ENCODE measurements around the gene LTB4R2. TPM values are rescaled to one million over a fixed set of nuclear protein-coding genes. Genes with fewer than 3 reads are reported as not detected.

LTB4R2 gene
- total and polyA plus RNA-seq, 2 of the 8 experiments (the other 6 are each of a cell fraction or from before 2014, with no cell fraction given), result 5.3 to 6.7 TPM

DNA sequence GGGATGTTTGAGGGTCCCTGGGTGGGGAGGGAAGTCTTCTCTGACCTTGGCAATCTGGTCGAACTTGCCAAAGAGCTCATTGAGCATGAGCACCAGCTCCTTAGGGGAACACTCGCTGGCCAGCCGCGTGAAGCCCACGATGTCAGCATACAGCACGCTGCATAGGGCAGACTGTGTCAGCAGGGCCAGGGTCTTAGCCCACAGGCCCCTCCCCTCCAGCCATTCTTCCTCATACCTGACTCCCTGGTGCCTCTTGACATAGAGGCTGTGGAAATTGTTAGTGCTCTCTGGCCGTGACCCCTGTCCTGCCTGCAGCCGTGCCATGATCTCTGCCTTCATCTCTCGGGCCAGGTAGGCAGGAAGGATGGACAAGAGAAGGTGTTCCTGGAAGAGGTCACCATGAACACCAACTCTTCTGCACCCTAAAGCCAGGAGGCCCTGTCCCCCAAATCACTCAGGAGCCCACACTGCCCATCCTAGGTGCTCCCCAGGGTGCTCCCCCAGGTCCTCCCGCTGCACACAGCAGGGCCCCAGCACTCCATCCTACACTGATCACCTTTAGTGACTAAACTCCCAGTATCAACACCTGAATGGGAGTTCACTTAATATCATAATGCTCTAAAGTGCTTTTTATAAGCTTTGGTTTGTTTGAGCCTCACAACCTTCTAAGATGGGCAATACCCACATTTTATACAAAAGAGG lies 21.2 kb downstream of the LTB4R2 start:
- ChIA-PET POLR2A (ENCODE audit: partially characterized antibody) (interaction anchor here (1.2 to 5.8 kb wide), 4 partner anchors 15 to 111 kb away, joined by 3 to 46 read pairs (median 3); partner anchors contain the start of genes CBLN3 and KHNYN), CTCF (ENCODE audit: partially characterized antibody) (interaction anchor here (0.7 to 27.8 kb wide), 16 partner anchors 9 to 123 kb away, joined by 3 to 664 read pairs (median 13); partner anchors contain the start of genes CBLN3, CIDEB, KHNYN and LTB4R)
- H3K4ac ChIP-seq (replicated peaks; ENCODE audit: insufficient read length, low read depth, low read length), result no peak overlapping the region
- 0 out of 8 replicates have a peak overlapping the region, but pooled peaks of 1 of the 4 experiments have one; percentile 62 for H3K4me3 ChIP-seq (ENCODE audit: extremely low read depth in 1 of 4, insufficient read depth in 2 of 4, low read depth in 3 of 4, low read length in 4 of 4)
- no peak overlapping the region; a peak in 1 of 4 replicates for H3K4me2 ChIP-seq (ENCODE audit: insufficient read depth in 1 of 2, low read depth in 2 of 2, low read length in 2 of 2)
- H3K4me1 ChIP-seq (replicated peaks in 1 of 4; ENCODE audit: control insufficient read depth in 3 of 4, insufficient read depth in 4 of 4, low read length in 3 of 4), result peaks cover 0 to 16% (median 9%) of the 10 kb centered on the region in 4 experiments; a peak in 5 of 7 replicates
- no peak overlapping the region for H3K56ac ChIP-seq (replicated peaks; ENCODE audit: insufficient read length, low read depth, low read length)
- H3K9me3 ChIP-seq (ENCODE audit: insufficient read depth in 2 of 2, low read depth in 1 of 2, low read length in 1 of 2), result no peaks in the 10 kb centered on the region
- no peaks in the 10 kb centered on the region for H3K36me3 ChIP-seq (ENCODE audit: control insufficient read depth in 2 of 4, insufficient read depth in 4 of 4, low read length in 3 of 4)
- peaks cover 30 to 72% (median 46%) of the 10 kb centered on the region in 4 experiments for H3K27me3 ChIP-seq (replicated peaks in 1 of 4; ENCODE audit: control insufficient read depth in 3 of 4, extremely low read depth in 1 of 4, insufficient read depth in 3 of 4, low read length in 3 of 4)
- no peak for FAIRE-seq
- H2BK15ac ChIP-seq (ENCODE audit: low read length), result no peak overlapping the region
- H2BK20ac ChIP-seq (ENCODE audit: low read length), result no peak overlapping the region
- TF ChIP-seq TAF1 (IDR thresholded peaks at IDR 0.05; ENCODE audit: low read depth, low read length) (no peak), POU5F1 (IDR thresholded peaks at IDR 0.05; ENCODE audit: low read depth, low read length) (no peak), CBX5 (IDR thresholded peaks at IDR 0.05; ENCODE audit: low read depth, low read length) (no peak), POLR2A (IDR thresholded peaks at IDR 0.05; ENCODE audit: control extremely low read depth in 1 of 2, low read depth in 2 of 2, low read length in 2 of 2) (no peak)
- TF ChIP-seq, protein P1, sequence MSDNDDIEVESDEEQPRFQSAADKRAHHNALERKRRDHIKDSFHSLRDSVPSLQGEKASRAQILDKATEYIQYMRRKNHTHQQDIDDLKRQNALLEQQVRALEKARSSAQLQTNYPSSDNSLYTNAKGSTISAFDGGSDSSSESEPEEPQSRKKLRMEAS (IDR thresholded peaks at IDR 0.05), result no peak
- no peak overlapping the region for H3K9ac ChIP-seq (replicated peaks in 1 of 4; ENCODE audit: extremely low read depth in 1 of 4, low read depth in 3 of 4, low read length in 3 of 4)
- H3K18ac ChIP-seq (ENCODE audit: extremely low read depth, low read length), result no peak overlapping the region
- WGBS, 2 experiments (ENCODE audit: extremely low coverage in 1 of 2, insufficient coverage in 1 of 2, insufficient read length in 1 of 2, insufficient replicate concordance in 2 of 2, low coverage in 1 of 2, low lambda C conversion rate in 2 of 2, missing lambda C conversion rate in 1 of 2), result 84% methylated on average over 10 of the region's 10 CpGs; no CpG with 5 or more reads in 1 of the 2 experiments
- no peak overlapping the region for H2AK5ac ChIP-seq (ENCODE audit: low read depth, low read length)
- H3K79me1 ChIP-seq (ENCODE audit: low read depth, low read length), result no peaks in the 10 kb centered on the region
- H2BK120ac ChIP-seq (replicated peaks; ENCODE audit: low read depth, low read length), result no peak overlapping the region
- H4K5ac ChIP-seq (ENCODE audit: insufficient read length, low read depth, low read length), result no peak overlapping the region
- DNase-seq (ENCODE audit: low read depth in 1 of 2, low spot score in 2 of 2), result no peak
- no peak overlapping the region for H2AFZ ChIP-seq (ENCODE audit: low read length)
- H3K27ac ChIP-seq (ENCODE audit: low read depth, low read length), result no peak overlapping the region
- no peaks in the 10 kb centered on the region for H3K79me2 ChIP-seq (ENCODE audit: control insufficient read depth in 1 of 2, insufficient read depth in 2 of 2, low read length in 2 of 2)
- H3K14ac ChIP-seq (ENCODE audit: insufficient read length), result no peak overlapping the region
- H2BK5ac ChIP-seq (ENCODE audit: low read depth, low read length), result no peak overlapping the region
- H4K8ac ChIP-seq (ENCODE audit: extremely low read depth, insufficient read depth, low read length), result no peak overlapping the region; the same call in 1 of the 2 replicates
- H3K23ac ChIP-seq (ENCODE audit: insufficient read length), result no peak overlapping the region
- no peak overlapping the region for H4K91ac ChIP-seq (replicated peaks; ENCODE audit: insufficient read length, low read length)
- H3K23me2 ChIP-seq (ENCODE audit: low read depth, low read length), result peaks cover 18% of the 10 kb centered on the region
- peaks cover 0 to 2% of the 10 kb centered on the region in 2 experiments for H4K20me1 ChIP-seq (replicated peaks in 1 of 2; ENCODE audit: control insufficient read depth in 1 of 2, insufficient read depth in 2 of 2, low read length in 2 of 2)
- H2BK12ac ChIP-seq (ENCODE audit: low read depth, low read length), result no peak overlapping the region
